Body of pancreas (tissue), 4 donors: ENCODE results near the gene TMEM270. TPM values are rescaled to one million over a fixed set of nuclear protein-coding genes. Genes with fewer than 3 reads are reported as not detected.
A peak's percentile ranks its signal among the peaks of the same experiment; 100 is the strongest.
"Not testable (repeated sequence)": the region's sequence is repeated elsewhere in the genome, so short reads cannot be mapped to it uniquely, and the experiment has no call there.

Source experiments
- ATAC-seq: fragments of 150-250 bp; one replicate; pipeline ENCODE4 v1.9.1; 2016
- DNase-seq, 4 donors: peaks; one replicate each; pipeline ENCODE4 v3.0.0-alpha.2; 2019
- H3K27ac ChIP-seq, 4 donors: fragments of 200-600 bp; sonication (generic); 1 replicate in 3 of 4; 2 replicates in 1 of 4; pipeline versions ENCODE4 v1.5.1 to v1.6.1; 2016 to 2019; ENCODE audit warnings: mild to moderate bottlenecking in 1 of 4, mixed read lengths in 1 of 4, moderate library complexity in 1 of 4
- H3K27me3 ChIP-seq, 2 donors: fragments of 200-600 bp; sonication (generic); one replicate each; pipeline ENCODE4 v1.6.0; 2016; ENCODE audit warnings: mild to moderate bottlenecking in 1 of 2
- H3K36me3 ChIP-seq, 2 donors: fragments of 200-600 bp; sonication (generic); replicated peaks in 1 of 2; 2 replicates each; pipeline ENCODE4 v1.5.1; 2016; ENCODE audit warnings: low read depth in 2 of 2; ENCODE audit not compliant: insufficient read depth in 1 of 2
- H3K4me1 ChIP-seq: fragments of 200-600 bp; sonication (generic); one replicate; pipeline ENCODE4 v1.6.0; 2016
- H3K4me3 ChIP-seq, 2 donors: fragments of 200-600 bp; sonication (generic); 1 replicate in 1 of 2; 2 replicates in 1 of 2; pipeline ENCODE4 v1.5.1; 2016 to 2019
- H3K9me3 ChIP-seq, 3 donors: fragments of 200-600 bp; sonication (generic); 1 replicate in 2 of 3; 2 replicates in 1 of 3; pipeline ENCODE4 v1.5.1; 2016
- CTCF ChIP-seq, 7 experiments: fragments of 450-650 bp in 4 of 7; fragments of 200-600 bp in 3 of 7; sonication (generic) in 3 of 7; IDR thresholded peaks; one replicate each; pipeline ENCODE4 v1.5.1; 2016 to 2019; ENCODE audit warnings: antibody characterized with exemption in 7 of 7
- POLR2A ChIP-seq, 3 donors: fragments of 450-650 bp; IDR thresholded peaks; one replicate each; pipeline ENCODE4 v1.6.1; 2016; ENCODE audit warnings: antibody characterized with exemption in 3 of 3, mild to moderate bottlenecking in 2 of 3
- WGBS, 2 donors: methylation state at CpG; one replicate each; pipeline ENCODE4 v1.1.5; 2017; 5-methylcytosine and 5-hydroxymethylcytosine counted together
- intact Hi-C: fragments of 100-400 bp; cut with DNase I; formaldehyde crosslinking; loops from one replicate; pipeline ENCODE4 v1.15.1; 2023
- total RNA-seq, 2 donors: library from RNA; depleted of rRNA; stranded (reverse); fragments of >200 nt; gene quantifications; one replicate each; pipeline ENCODE4 v1.1.0, GENCODE V29; 2016

TMEM270 gene
- total RNA-seq, 2 donors from 2014 or later, result not detected

DNA sequence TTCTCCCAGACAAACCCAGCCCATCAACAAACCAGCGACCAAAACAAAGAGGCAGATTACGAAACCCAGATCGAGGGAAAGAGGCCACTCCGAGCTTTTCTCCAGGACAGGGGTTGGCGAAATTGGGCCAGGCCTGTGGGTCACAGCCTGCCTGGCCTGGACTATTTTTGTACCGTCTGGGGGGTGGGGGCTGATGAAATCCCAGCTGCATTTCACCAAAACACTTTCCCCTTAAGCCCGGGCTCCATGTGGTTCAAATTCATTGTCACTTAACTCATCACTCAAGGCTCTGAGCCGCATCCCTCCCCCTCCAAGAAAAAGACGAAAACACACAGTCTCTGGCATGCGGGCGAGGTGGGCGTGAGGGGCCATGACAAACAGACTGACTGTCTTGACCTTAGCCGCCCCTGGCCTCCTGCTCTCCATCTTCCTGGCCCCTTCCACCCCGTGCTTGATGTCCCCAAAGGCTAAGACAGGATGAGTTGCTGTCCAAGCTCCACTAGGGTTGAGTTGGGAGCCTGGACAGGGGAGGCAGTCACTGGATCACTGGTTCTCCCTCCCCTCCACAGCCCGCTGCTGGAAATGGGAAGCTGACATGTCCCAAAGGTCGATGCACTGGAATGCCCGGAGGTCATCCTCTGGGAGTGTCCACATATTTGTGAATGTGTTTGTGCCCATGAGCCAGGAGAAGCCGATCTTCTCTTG lies 19.2 kb downstream of the TMEM270 start:
- TF ChIP-seq POLR2A (IDR thresholded peaks at IDR 0.05), result no peak
- no peak for TF ChIP-seq CTCF (IDR thresholded peaks at IDR 0.05)
- Histone ChIP-seq H3K27me3 (no peaks in the 10 kb centered on the region), H3K27ac (no peak overlapping the region), H3K4me1 (no peaks in the 10 kb centered on the region), H3K9me3 (no peaks in the 10 kb centered on the region), H3K36me3 (no peaks in the 10 kb centered on the region), H3K4me3 (no peak overlapping the region)
- intact Hi-C loops, result loop anchor here (10.0 kb wide), 2 partner anchors 85 to 145 kb away; partner anchors contain the start of gene ELN
- ATAC-seq, result peak; percentile 55
- DNase-seq, result peak in 2 of 4 donors; percentile 28 to 35
- 55 to 57% methylated on average over 10 to 18 of the region's 18 CpGs for WGBS, 2 donors

DNA sequence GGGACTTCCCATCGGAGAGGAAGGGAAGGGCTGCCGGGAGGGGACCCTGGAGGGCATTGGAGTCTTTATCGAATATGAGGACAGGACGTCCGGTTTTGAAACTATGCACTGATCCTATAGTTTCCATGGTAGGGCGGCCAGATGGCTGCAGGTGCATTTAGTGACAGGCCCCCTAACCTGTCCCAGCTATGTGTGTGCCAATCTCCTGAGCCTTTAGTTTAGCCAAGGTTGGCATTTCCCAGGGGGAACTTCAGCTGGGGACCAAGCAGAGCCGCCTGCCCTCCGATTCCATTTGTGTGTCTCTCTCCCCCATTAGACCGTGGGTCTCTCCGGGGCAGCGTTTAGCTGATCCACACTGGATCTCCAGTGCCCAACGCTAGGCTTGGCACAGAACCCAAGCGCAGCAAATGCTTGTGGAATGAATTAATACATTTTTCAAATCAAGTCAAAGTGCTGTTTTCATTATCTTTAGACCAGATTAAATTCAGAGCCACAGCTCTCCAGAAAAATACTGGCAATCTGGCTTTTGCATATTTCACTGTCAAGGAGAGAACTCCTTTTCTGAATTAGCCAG lies 19.9 kb downstream of the TMEM270 start:
- WGBS, 2 donors, result 48 to 56% methylated on average over 11 to 13 of the region's 13 CpGs

GRCh38 chr7:73881352-73882046 lies 20.5 kb downstream of the TMEM270 start:
- ATAC-seq, result peak; percentile 29
- intact Hi-C loops, result loop anchor here (10.0 kb wide), 1 partner anchor 83 kb away; no protein-coding TSS in a partner anchor
- no peak for DNase-seq

More for the DNA sequence above, 19.9 kb downstream of the TMEM270 start:
- Histone ChIP-seq H3K36me3 (no peaks in the 10 kb centered on the region), H3K4me3 (no peak overlapping the region), H3K4me1 (no peaks in the 10 kb centered on the region), H3K27ac (peak overlapping the region in 1 of 4 donors; percentile 2), H3K9me3 (no peaks in the 10 kb centered on the region), H3K27me3 (no peaks in the 10 kb centered on the region)
- ATAC-seq, result no peak
- DNase-seq, result no peak
- intact Hi-C loops, result loop anchor here (10.0 kb wide), 1 partner anchor 84 kb away; no protein-coding TSS in a partner anchor
- no peak for TF ChIP-seq POLR2A (IDR thresholded peaks at IDR 0.05)
- no peak for TF ChIP-seq CTCF (IDR thresholded peaks at IDR 0.05)

GRCh38 chr7:73882047-73882402 lies 21.1 kb downstream of the TMEM270 start:
- Histone ChIP-seq H3K36me3 (no peaks in the 10 kb centered on the region), H3K4me1 (no peaks in the 10 kb centered on the region), H3K27ac (no peak overlapping the region), H3K27me3 (no peaks in the 10 kb centered on the region), H3K4me3 (no peak overlapping the region), H3K9me3 (no peaks in the 10 kb centered on the region)
- 75 to 85% methylated on average over 3 of the region's 3 CpGs for WGBS, 2 donors
- TF ChIP-seq CTCF (IDR thresholded peaks at IDR 0.05) (no peak), POLR2A (IDR thresholded peaks at IDR 0.05) (no peak)
- intact Hi-C loops, result loop anchor here (10.0 kb wide), 1 partner anchor 83 kb away; no protein-coding TSS in a partner anchor
- DNase-seq (no peak), ATAC-seq (no peak)

More at GRCh38 chr7:73881352-73882046, 20.5 kb downstream of the TMEM270 start:
- TF ChIP-seq POLR2A (IDR thresholded peaks at IDR 0.05) (no peak), CTCF (IDR thresholded peaks at IDR 0.05) (no peak)
- Histone ChIP-seq H3K27ac (no peak overlapping the region), H3K4me3 (no peak overlapping the region), H3K27me3 (no peaks in the 10 kb centered on the region), H3K9me3 (no peaks in the 10 kb centered on the region), H3K36me3 (no peaks in the 10 kb centered on the region), H3K4me1 (no peaks in the 10 kb centered on the region)
- WGBS, 2 donors, result 22 to 38% methylated on average over 4 to 5 of the region's 5 CpGs

DNA sequence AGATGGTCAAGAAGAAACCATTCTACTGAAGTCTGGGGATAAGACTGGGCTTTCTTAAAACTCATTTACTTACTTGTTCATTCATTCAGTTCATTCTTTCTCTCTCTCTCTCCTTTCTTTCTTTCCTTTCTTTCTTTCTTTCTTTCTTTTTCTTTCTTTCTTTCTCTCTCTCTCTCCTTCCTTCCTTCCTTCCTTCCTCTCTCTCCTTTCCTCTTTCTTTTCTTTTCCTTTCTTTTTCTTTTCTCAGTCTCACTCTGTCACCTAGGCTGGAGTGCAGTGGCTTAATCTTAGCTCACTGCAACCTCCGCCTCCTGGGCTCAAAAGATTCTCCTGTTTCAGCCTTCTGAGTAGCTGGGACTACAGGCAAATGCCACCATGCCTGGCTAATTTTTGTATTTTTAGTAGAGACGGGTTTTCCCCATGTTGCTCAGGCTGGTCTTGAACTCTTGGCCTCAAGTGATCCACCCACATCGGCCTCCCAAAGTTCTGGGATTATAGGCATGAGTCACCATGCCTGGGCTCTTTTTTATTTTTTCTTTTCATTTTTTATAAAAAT lies 24.0 kb downstream of the TMEM270 start:
- not testable (repeated sequence) for ATAC-seq, H3K9me3 ChIP-seq, H3K4me3 ChIP-seq, H3K27ac ChIP-seq, DNase-seq, H3K36me3 ChIP-seq, H3K4me1 ChIP-seq, H3K27me3 ChIP-seq
- 90 to 95% methylated on average over 3 of the region's 3 CpGs for WGBS, 2 donors
- intact Hi-C loops, result loop anchor here (10.0 kb wide), 1 partner anchor 80 kb away; no protein-coding TSS in a partner anchor
